ENCODE data around the gene NHERF2.

NHERF2 gene

GRCh38 chr16:2042171-2042985, 15.7 kb downstream of the NHERF2 start:
- DNase-seq: no peak

- DNase-seq: no peak
These were observed 16.4 kb downstream of the NHERF2 start for GRCh38 chr16:2042986-2043666.

DNA sequence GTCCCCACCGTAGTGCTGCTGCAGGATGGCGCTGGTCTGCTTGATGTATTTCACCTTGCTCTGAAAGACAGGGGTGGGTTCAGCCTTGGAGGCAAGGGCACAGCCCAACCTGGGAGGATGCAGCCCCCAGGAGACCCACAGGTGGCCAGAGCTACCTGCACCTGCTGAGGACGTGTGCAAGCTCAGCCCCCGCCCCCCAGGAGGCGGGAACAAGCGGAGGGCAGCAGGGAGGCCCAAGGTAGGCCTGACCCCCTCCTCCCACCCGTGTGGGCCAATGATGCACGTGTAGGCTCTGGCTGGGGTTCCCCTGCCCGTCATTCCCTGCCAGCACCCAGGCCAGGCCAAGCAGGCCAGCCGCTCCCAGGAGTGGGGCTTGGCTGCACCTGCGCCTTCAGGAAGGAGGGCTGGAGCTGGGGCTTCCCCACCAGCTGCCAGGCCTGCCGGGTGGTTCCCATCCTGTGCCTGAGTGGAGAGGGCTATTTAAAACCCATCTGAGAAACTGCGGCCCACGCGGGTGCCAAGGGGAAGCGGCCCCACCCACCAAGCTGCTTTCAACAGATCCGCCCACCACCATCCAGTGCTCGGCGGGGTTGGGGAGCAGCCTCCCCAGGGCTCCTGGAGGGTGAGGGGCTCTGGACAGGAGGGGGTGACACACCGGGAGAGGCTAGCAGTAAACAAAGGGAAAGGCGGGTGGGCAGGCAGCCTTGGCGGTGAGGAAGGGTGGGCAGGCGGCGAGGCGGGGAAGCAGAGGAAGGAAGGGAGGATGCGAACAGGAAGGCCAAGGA, 17.2 kb downstream of the NHERF2 start:
- DNase-seq: no peak

DNA sequence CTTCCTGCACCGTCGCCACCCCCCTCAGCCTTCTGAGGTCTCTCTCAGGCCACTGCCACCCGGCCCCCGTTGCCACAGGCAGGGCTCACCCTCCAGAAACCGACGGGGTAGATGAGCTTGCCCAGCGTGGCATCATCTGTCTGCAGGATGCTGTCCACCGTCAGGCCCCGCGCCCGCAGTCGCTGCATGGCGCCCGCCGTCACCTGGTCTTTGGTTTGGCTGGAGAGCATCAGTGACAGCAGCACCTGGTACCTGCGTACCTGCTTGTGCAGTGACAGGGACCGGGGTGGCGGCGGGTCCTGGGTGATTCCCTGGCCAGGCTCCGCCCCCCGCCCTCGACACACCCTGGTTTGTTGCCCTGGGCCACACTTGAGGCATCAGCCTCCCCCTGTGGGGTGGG, 17.8 kb downstream of the NHERF2 start:
- no peak for DNase-seq

DNA sequence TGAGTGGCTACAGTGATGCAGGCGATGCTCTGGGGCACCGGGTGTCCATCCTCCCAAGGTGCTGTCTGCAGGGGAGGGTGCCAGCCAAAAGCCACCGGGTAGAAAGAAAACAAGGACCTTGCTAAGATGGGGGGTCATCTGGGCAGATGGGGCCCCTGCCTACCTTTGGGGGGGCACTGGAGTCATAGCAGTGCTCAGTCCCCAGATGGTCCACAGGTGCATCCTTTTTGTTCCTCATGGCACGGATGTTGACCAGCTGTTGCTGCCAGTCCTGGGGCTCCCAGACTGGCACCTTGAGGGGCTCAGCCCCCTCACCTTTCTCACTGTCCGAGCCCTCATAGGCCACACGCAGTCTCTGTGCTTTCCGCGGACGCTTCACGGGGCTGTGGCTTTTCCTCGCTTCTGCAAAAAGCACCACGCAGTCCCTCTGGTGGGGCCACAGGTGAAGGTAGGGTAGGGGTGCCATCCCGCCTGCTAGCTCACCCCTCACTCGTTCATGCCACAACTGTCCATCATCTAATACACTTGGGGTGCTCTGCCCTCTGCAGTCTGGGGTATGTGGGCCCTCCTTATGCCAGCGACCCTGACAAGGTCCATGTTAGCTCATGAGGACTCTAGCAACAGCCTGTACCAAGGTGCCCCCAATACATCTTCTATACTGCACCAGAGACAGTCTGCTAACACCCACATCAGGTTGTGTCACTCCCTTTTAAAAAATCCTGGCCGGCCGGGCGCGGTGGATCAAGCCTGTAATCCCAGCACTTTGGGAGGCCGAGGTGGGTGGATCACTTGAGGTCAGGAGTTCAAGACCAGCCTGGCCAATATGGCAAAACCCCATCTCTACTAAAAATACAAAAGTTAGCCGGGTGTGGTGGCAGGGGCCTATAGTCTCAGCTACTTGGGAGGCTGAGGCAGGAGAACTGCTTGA, 19.5 kb downstream of the NHERF2 start:
- DNase-seq: no peak

DNA sequence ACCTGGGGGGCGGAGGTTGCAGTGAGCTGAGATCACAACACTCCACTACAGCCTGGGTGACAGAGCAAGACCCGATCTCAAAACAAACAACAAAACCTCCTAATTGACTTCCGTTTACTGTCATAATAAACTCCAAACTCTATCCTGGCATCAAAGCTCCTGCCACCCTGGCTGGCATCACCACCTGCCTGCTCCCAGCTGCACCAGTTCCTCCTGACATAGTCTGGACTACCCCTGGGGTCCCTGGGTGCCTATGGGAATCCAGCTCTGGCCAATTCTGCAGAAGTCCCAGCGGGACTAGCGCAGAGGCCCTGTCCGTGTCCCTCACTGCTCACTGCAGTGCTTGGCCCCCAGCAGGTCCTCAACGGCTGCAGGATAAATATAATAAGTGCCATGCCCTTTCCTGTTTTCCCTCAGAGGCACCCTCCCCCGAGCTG, 20.2 kb downstream of the NHERF2 start:
- DNase-seq: no peak

GRCh38 chr16:2047330-2048115, 20.8 kb downstream of the NHERF2 start, which contains the start of the genes NTHL1 and TSC2:
Gene NTHL1 (minus strand): TSS chr16:2047834. CDS start chr16:2047823, 11 bp downstream.
Gene TSC2 (plus strand): TSS chr16:2047985. CDS start chr16:2048616, 631 bp downstream.
- DNase-seq: peak; percentile 88 to 95

DNA sequence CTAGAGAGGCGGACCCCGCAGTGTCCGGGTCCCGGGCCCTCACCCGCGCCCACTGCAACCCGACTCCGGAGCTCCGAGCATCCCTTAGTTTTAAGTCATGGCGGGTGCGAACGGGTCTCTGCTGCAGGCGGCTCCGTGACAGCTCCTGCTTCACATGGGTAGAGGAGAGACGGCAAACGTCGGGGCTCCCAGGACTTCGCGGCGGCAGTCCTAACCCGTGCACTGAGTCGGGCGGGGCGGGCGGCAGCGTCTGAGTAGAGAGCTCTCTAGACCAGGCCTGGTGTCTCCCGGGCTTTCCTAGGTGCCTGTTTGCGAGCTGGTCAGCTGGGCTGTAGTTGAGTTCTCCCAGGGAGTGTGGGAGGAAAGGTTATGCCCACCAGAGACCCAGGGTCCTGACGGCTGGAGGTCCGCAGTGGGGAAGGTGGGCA, 21.4 kb downstream of the NHERF2 start:
- DNase-seq: no peak

GRCh38 chr16:2053211-2053610, 26.5 kb downstream of the NHERF2 start:
- DNase-seq: no peak

DNA sequence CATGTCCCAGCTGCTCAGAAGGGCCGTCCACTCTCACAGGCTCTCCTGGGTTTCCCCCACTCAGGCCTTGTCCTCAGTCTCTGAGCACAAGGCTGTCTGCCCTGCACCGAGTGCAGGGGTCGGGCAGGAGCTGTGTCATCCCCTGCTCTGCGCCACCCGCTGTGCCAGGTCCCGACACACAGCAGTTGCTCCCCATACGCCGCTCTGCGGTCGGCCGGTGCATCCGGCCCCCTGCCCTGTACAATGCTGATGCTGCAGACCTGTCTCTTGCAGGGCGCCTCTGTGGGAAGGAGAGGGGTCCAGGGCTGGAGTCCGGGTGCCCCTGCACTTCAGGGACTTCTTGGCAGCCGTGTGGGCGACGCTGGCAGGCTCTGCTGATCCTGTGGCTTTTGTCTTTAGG, 27.2 kb downstream of the NHERF2 start:
- DNase-seq: no peak

GRCh38 chr16:2054543-2055245, 28.0 kb downstream of the NHERF2 start:
- no peak for DNase-seq

DNA sequence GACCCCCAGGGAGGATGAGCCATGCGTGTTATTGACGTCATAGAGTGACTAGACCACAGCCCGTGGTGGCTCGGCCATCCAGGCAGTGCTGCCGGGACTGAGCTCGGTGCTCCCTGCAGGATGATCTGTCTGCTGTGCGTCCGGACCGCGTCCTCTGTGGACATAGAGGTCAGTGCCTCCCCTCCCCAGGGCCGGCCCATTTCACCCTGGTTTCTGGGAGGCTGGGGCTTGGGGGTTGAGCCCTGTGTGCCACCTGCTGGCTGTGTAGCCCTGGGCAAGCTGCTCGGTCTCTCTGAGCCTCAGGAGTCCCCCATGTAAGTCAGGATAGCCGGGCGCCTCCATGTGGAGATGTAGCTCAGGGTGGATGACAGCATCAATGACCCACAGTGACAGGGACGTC, 29.4 kb downstream of the NHERF2 start:
- DNase-seq: no peak

DNA sequence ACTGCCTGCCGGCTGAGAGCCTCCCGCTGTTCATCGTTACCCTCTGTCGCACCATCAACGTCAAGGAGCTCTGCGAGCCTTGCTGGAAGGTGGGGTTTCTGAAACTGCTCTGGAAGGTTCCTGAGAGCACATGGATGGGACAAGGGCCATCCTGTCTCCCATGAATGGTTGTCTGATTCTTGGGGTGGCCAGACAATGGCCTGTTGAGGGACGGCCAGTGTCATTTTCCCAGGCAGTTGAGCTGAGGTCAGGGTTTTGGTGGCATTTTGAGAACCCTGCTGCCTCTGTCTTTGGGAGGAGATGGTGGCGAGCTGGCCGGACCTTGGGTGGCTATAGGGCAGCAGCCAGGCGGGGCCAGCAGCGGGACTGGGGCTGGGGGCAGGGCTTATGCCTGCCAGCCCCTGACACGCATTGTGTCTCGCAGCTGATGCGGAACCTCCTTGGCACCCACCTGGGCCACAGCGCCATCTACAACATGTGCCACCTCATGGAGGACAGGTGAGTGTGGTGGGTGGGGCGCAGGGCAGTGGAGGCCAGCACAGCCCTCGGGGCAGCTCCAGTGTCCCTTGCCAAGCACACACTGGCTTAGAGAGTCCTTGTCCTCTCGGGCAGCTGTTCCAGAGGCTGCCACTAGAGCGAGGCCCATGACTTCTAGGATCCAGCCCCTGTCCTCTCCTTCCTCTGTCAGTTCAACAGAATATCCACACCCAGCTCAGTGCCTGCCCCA, 30.1 kb downstream of the NHERF2 start:
- DNase-seq: no peak

- no peak for DNase-seq
These were observed 30.7 kb downstream of the NHERF2 start for GRCh38 chr16:2057438-2057837.

- no peak for DNase-seq
These were observed 31.7 kb downstream of the NHERF2 start for GRCh38 chr16:2058420-2058819.

GRCh38 chr16:2058872-2059271, 32.2 kb downstream of the NHERF2 start:
- DNase-seq: no peak

DNA sequence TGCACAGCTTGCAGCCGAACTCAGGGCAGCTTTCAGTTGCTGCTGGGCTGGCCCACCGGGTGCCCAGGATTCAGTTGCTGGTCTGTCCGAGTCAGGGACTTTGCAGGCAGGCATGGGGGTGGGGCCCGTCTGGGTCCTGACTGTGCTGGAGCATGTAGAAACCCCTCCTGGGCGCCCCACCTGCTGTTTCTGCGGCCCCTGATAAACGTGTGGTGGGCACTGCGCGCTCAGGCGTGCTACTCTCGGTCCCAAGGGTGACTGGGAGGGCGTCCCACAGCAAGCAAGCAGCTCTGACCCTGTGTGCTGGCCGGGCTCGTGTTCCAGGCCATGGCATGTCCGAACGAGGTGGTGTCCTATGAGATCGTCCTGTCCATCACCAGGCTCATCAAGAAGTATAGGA, 33.6 kb downstream of the NHERF2 start:
- no peak for DNase-seq

- DNase-seq: no peak
These were observed 34.3 kb downstream of the NHERF2 start for GRCh38 chr16:2061023-2061422.

GRCh38 chr16:2061526-2061925, 34.8 kb downstream of the NHERF2 start:
- no peak for DNase-seq

DNA sequence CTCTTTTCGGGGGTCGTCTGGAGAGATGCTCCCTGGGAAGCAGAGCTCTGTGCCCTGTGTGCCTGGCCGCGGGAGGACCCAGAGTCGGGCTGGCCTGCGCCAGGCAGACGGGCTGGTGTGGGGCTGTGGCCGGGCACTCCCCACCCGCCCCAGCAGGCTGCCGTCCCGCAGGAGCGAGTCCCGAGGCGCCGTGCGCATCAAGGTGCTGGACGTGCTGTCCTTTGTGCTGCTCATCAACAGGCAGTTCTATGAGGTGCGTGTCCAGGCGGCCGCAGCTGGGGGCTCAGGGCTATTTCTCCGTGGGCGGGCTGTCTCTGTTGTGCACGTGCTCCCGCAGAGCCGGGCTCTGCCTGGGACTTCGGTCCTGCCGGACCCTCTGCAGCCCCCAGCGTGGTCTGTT, 36.1 kb downstream of the NHERF2 start:
- no peak for DNase-seq

Measured in NCI-H446 (cell line).